ENCODE measurements around the gene FREM1.

DNA sequence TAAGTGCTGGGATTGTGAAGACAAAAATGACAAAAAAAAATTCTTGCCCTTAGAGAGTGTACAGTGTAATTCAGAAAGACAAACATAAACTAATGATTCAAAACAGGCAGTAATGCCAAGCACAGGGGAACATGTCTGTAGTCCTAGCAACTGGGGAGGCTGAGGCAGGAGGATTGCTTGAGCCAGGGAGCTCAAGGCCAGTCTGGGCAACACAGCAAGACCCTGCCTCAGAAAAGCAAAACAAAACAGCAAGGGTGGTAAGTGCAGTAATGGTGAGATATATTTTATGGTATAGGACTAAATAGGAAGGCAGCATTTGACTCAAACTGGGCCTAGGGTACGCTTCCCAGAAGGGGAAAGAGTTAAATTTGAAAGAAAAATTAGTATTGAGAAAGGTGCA is 18.9 kb downstream of the FREM1 start:
- TF ChIP-seq, protein P1, sequence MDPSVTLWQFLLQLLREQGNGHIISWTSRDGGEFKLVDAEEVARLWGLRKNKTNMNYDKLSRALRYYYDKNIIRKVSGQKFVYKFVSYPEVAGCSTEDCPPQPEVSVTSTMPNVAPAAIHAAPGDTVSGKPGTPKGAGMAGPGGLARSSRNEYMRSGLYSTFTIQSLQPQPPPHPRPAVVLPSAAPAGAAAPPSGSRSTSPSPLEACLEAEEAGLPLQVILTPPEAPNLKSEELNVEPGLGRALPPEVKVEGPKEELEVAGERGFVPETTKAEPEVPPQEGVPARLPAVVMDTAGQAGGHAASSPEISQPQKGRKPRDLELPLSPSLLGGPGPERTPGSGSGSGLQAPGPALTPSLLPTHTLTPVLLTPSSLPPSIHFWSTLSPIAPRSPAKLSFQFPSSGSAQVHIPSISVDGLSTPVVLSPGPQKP (IDR thresholded peaks at IDR 0.05; ENCODE audit: low read depth, low read length): no peak
- TF ChIP-seq POLR2A (IDR thresholded peaks at IDR 0.05; ENCODE audit: low read depth, low read length) (no peak), EP300 (IDR thresholded peaks at IDR 0.05; ENCODE audit: borderline replicate concordance in 1 of 2, control insufficient read depth in 1 of 2, low read depth in 2 of 2, low read length in 2 of 2) (no peak), CHD1 (IDR thresholded peaks at IDR 0.05; ENCODE audit: low read depth, low read length) (no peak), MEF2A (IDR thresholded peaks at IDR 0.05; ENCODE audit: insufficient read depth, low read depth, low read length) (no peak), NRF1 (conservative IDR thresholded peaks at IDR 0.05; ENCODE audit: low read depth, low read length) (no peak)
- TF ChIP-seq, protein P2, sequence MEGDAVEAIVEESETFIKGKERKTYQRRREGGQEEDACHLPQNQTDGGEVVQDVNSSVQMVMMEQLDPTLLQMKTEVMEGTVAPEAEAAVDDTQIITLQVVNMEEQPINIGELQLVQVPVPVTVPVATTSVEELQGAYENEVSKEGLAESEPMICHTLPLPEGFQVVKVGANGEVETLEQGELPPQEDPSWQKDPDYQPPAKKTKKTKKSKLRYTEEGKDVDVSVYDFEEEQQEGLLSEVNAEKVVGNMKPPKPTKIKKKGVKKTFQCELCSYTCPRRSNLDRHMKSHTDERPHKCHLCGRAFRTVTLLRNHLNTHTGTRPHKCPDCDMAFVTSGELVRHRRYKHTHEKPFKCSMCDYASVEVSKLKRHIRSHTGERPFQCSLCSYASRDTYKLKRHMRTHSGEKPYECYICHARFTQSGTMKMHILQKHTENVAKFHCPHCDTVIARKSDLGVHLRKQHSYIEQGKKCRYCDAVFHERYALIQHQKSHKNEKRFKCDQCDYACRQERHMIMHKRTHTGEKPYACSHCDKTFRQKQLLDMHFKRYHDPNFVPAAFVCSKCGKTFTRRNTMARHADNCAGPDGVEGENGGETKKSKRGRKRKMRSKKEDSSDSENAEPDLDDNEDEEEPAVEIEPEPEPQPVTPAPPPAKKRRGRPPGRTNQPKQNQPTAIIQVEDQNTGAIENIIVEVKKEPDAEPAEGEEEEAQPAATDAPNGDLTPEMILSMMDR (IDR thresholded peaks at IDR 0.05 in 2 of 3, conservative IDR thresholded peaks at IDR 0.05 in 1 of 3; ENCODE audit: control insufficient read depth in 2 of 3, extremely low read depth in 1 of 3, insufficient read depth in 1 of 3, low read depth in 3 of 3, low read length in 3 of 3): no peak
- TF ChIP-seq, protein P3, sequence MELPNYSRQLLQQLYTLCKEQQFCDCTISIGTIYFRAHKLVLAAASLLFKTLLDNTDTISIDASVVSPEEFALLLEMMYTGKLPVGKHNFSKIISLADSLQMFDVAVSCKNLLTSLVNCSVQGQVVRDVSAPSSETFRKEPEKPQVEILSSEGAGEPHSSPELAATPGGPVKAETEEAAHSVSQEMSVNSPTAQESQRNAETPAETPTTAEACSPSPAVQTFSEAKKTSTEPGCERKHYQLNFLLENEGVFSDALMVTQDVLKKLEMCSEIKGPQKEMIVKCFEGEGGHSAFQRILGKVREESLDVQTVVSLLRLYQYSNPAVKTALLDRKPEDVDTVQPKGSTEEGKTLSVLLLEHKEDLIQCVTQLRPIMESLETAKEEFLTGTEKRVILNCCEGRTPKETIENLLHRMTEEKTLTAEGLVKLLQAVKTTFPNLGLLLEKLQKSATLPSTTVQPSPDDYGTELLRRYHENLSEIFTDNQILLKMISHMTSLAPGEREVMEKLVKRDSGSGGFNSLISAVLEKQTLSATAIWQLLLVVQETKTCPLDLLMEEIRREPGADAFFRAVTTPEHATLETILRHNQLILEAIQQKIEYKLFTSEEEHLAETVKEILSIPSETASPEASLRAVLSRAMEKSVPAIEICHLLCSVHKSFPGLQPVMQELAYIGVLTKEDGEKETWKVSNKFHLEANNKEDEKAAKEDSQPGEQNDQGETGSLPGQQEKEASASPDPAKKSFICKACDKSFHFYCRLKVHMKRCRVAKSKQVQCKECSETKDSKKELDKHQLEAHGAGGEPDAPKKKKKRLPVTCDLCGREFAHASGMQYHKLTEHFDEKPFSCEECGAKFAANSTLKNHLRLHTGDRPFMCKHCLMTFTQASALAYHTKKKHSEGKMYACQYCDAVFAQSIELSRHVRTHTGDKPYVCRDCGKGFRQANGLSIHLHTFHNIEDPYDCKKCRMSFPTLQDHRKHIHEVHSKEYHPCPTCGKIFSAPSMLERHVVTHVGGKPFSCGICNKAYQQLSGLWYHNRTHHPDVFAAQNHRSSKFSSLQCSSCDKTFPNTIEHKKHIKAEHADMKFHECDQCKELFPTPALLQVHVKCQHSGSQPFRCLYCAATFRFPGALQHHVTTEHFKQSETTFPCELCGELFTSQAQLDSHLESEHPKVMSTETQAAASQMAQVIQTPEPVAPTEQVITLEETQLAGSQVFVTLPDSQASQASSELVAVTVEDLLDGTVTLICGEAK (IDR thresholded peaks at IDR 0.05; ENCODE audit: borderline replicate concordance): no peak
- TF ChIP-seq, protein P4, sequence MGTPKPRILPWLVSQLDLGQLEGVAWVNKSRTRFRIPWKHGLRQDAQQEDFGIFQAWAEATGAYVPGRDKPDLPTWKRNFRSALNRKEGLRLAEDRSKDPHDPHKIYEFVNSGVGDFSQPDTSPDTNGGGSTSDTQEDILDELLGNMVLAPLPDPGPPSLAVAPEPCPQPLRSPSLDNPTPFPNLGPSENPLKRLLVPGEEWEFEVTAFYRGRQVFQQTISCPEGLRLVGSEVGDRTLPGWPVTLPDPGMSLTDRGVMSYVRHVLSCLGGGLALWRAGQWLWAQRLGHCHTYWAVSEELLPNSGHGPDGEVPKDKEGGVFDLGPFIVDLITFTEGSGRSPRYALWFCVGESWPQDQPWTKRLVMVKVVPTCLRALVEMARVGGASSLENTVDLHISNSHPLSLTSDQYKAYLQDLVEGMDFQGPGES (IDR thresholded peaks at IDR 0.05): no peak
